ENCODE data around the gene INSRR. TPM values are rescaled to one million over a fixed set of nuclear protein-coding genes. Genes with fewer than 3 reads are reported as not detected.

Gene INSRR
- total RNA-seq, 1 experiment from 2014 or later = 0.11 TPM

- Mint-ChIP-seq H3K27ac (no peak overlapping the region), H3K4me3 (no peak overlapping the region)
These were observed 42.6 kb upstream of the INSRR start for GRCh38 chr1:156901590-156901900.

GRCh38 chr1:156900896-156901589, 42.1 kb upstream of the INSRR start:
- Mint-ChIP-seq H3K9me3 (no peaks in the 10 kb centered on the region), H3K27me3 (ENCODE audit: low read depth) (peaks cover 10% of the 10 kb centered on the region), H3K4me3 (no peak overlapping the region), H3K4me1 (peaks cover 13% of the 10 kb centered on the region), H3K27ac (no peak overlapping the region), H3K36me3 (no peaks in the 10 kb centered on the region)
- ATAC-seq (no peak), DNase-seq (ENCODE audit: low spot score) (no peak)
- POLR2A ChIA-PET = interaction anchor here (0.6 kb wide), 1 partner anchor 8 kb away, joined by 4 read pairs; no protein-coding TSS in a partner anchor
- CTCF ChIA-PET = interaction anchor here (0.6 to 5.1 kb wide), 7 partner anchors 9 to 48 kb away, joined by 3 to 42 read pairs (median 4); no protein-coding TSS in a partner anchor
- TF ChIP-seq GTF2I (CRISPR knock-in tag; conservative IDR thresholded peaks at IDR 0.05) (no peak), ZNF671 (CRISPR knock-in tag; IDR thresholded peaks at IDR 0.05) (no peak), USF1 (CRISPR knock-in tag; IDR thresholded peaks at IDR 0.05) (no peak), GABPB1 (CRISPR knock-in tag; IDR thresholded peaks at IDR 0.05) (no peak), E2F1 (CRISPR knock-in tag; IDR thresholded peaks at IDR 0.05) (no peak), HMGA2 (CRISPR knock-in tag; IDR thresholded peaks at IDR 0.05) (no peak), ZNF425 (CRISPR knock-in tag; conservative IDR thresholded peaks at IDR 0.05) (no peak), ZNF317 (CRISPR knock-in tag; IDR thresholded peaks at IDR 0.05; ENCODE audit: borderline replicate concordance, low read depth) (no peak), E2F4 (CRISPR knock-in tag; IDR thresholded peaks at IDR 0.05; ENCODE audit: borderline replicate concordance, low read depth) (no peak), AR (CRISPR knock-in tag; IDR thresholded peaks at IDR 0.05) (no peak)

More at GRCh38 chr1:156901590-156901900, 42.6 kb upstream of the INSRR start:
- peaks cover 11% of the 10 kb centered on the region for H3K4me1 Mint-ChIP-seq
- CTCF ChIA-PET = interaction anchor here (0.6 to 5.1 kb wide), 7 partner anchors 9 to 47 kb away, joined by 3 to 42 read pairs (median 4); no protein-coding TSS in a partner anchor
- DNase-seq (ENCODE audit: low spot score) (no peak), ATAC-seq (no peak)
- no peak for TF ChIP-seq ZNF263 (CRISPR knock-in tag; IDR thresholded peaks at IDR 0.05; ENCODE audit: low read depth)
- no peak for TF ChIP-seq MLX (CRISPR knock-in tag; IDR thresholded peaks at IDR 0.05)
- no peak for TF ChIP-seq E2F5 (CRISPR knock-in tag; IDR thresholded peaks at IDR 0.05)
- TF ChIP-seq FOXJ3 (CRISPR knock-in tag; IDR thresholded peaks at IDR 0.05; ENCODE audit: borderline replicate concordance) = no peak
- no peak for TF ChIP-seq USF2 (CRISPR knock-in tag; IDR thresholded peaks at IDR 0.05)
- TF ChIP-seq ATF6 (CRISPR knock-in tag; IDR thresholded peaks at IDR 0.05) = no peak
- no peaks in the 10 kb centered on the region for H3K36me3 Mint-ChIP-seq
- H3K27me3 Mint-ChIP-seq (ENCODE audit: low read depth) = peaks cover 7% of the 10 kb centered on the region
- H3K9me3 Mint-ChIP-seq = no peaks in the 10 kb centered on the region
- POLR2A ChIA-PET = interaction anchor here (0.6 kb wide), 1 partner anchor 9 kb away, joined by 4 read pairs; no protein-coding TSS in a partner anchor
